ENCODE results near the gene FBXW5. TPM values are rescaled to one million over a fixed set of nuclear protein-coding genes. Genes with fewer than 3 reads are reported as not detected.

FBXW5 gene
- total and polyA plus RNA-seq, 9 of the 15 experiments (the other 6 are each of a cell fraction or from before 2014, with no cell fraction given), result 0.21 to 128 (median 37.0) TPM

DNA sequence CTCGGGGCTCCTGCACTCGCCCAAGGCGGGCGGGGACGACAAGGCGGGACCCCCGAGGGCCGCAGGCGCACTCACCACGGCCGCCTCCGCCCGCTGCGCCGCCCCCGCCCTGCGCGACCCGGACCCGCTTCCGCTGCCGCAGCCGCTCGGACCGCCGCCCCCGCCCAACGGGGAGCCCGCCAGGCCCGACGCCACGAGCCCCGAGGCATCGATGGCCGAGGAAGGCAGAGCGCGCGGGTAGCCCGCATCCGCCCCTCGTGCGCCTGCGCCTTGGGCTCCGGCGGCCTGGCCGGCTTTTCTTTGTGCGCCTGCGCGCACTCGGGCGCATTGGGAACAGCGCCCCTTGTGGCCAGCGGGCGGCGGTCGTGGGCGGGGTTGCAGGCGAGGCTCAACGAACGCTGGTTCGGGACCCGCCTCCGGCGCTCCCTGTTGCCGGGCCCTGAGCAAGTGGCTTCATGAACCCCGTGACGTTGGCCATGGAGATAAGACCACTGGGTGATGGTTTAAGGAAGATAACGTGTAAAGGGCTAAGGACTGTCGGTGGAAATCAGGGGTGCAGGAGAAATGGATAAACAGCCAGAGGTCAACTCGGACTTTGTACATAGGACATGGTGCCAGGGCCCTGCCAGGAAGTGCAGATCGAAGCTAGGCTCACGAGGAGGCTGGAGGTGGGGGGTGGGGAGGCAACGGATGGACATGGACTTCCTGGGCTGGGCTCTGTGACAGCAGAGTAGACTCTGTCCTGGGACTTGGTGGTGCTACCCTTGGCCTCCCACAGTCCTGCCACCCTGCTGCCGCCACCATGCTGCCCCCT, at the start of gene FBXW5, which contains the start of gene C8G (continued):
- TF ChIP-seq DACH1 (IDR thresholded peaks at IDR 0.05; ENCODE audit: partially characterized antibody), result peak; percentile 14
- TF ChIP-seq ZNF639 (CRISPR knock-in tag; conservative IDR thresholded peaks at IDR 0.05 in 1 of 2, IDR thresholded peaks at IDR 0.05 in 1 of 2), result peak in 1 of 2 experiments; percentile 98; a peak in 2 of 4 replicates
- no peak for TF ChIP-seq ELK1 (CRISPR knock-in tag; IDR thresholded peaks at IDR 0.05)
- TF ChIP-seq ZBTB49 (CRISPR knock-in tag; IDR thresholded peaks at IDR 0.05; ENCODE audit: borderline replicate concordance), result no peak
- 0 out of 2 replicates have a peak, but pooled peaks have one; percentile 47 for TF ChIP-seq JUND (IDR thresholded peaks at IDR 0.05; ENCODE audit: borderline replicate concordance, low read depth, low read length)
- TF ChIP-seq JUND (tag; IDR thresholded peaks at IDR 0.05; ENCODE audit: borderline replicate concordance, low read depth, low read length), result peak; percentile 30; the same call in 2 of the 3 replicates
- peak; percentile 75; the same call in 1 of the 2 replicates for TF ChIP-seq HLTF (IDR thresholded peaks at IDR 0.05)
- TF ChIP-seq ZKSCAN1 (IDR thresholded peaks at IDR 0.05; ENCODE audit: low read depth, low read length), result 0 out of 2 replicates have a peak, but pooled peaks have one; percentile 34
- TF ChIP-seq XRCC3 (IDR thresholded peaks at IDR 0.05), result no peak
- TF ChIP-seq NFIX (CRISPR knock-in tag; IDR thresholded peaks at IDR 0.05; ENCODE audit: low read depth), result no peak
- no peak for TF ChIP-seq BACH1 (tag; IDR thresholded peaks at IDR 0.05)
- TF ChIP-seq ARHGAP35 (IDR thresholded peaks at IDR 0.05; ENCODE audit: partially characterized antibody), result no peak
- TF ChIP-seq, protein P1, sequence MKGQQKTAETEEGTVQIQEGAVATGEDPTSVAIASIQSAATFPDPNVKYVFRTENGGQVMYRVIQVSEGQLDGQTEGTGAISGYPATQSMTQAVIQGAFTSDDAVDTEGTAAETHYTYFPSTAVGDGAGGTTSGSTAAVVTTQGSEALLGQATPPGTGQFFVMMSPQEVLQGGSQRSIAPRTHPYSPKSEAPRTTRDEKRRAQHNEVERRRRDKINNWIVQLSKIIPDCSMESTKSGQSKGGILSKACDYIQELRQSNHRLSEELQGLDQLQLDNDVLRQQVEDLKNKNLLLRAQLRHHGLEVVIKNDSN (CRISPR knock-in tag; IDR thresholded peaks at IDR 0.05), result peak; percentile 48
- TF ChIP-seq RHOXF2B (CRISPR knock-in tag; conservative IDR thresholded peaks at IDR 0.05), result peak; percentile 24; the same call in 1 of the 2 replicates
- no peak for TF ChIP-seq SPI1 (IDR thresholded peaks at IDR 0.05; ENCODE audit: borderline replicate concordance, low read depth, low read length)
- TF ChIP-seq NFYB (IDR thresholded peaks at IDR 0.05; ENCODE audit: extremely low read depth, insufficient read length), result no peak
- peak; percentile 83 for TF ChIP-seq ZBTB12 (CRISPR knock-in tag; IDR thresholded peaks at IDR 0.05)
- peak; percentile 82 for TF ChIP-seq MTA3 (IDR thresholded peaks at IDR 0.05; ENCODE audit: borderline replicate concordance)
- no peak for TF ChIP-seq ZNF134 (CRISPR knock-in tag; conservative IDR thresholded peaks at IDR 0.05)
- TF ChIP-seq SIN3A (IDR thresholded peaks at IDR 0.05; ENCODE audit: borderline replicate concordance in 2 of 2, control insufficient read depth in 1 of 2, low read depth in 2 of 2, low read length in 2 of 2), result peak in 1 of 2 experiments; percentile 82; a peak in 2 of 4 replicates

Measured in K562 (cell line).